Measurements from ENCODE around the gene BHLHE41.

The BHLHE41 gene

DNA sequence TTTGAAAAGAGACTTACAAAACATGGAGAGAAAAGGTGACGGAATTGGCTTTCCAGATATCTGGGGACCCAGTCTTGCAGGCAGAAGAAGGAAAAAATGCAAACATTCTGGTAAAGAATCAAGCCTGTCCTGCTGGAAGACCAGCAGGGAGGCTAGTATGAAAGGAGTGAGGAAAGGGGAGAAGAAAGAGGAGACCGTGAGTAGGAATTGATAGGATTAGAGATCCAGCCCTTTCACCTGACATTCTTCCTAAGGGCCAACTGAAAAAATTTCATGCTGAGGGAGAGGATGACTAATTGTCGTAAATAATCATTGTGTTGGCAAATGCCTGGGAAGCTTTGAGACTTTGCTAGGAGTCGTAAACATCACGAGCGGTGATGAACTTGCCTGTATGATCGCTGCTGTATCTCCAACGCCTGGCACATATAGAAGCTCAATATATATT, 12.1 kb downstream of the BHLHE41 start:
- H4K20me1 ChIP-seq (ENCODE audit: insufficient read depth, low read length) = no peaks in the 10 kb centered on the region
- no peak overlapping the region for H2AFZ ChIP-seq (ENCODE audit: low read depth, low read length)
- H3K27me3 ChIP-seq (ENCODE audit: insufficient read depth, low read length, poor library complexity) = peaks cover 42% of the 10 kb centered on the region
- no peaks in the 10 kb centered on the region for H3K9me3 ChIP-seq (ENCODE audit: insufficient read depth, low read length, severe bottlenecking)
- H3K36me3 ChIP-seq (ENCODE audit: insufficient read depth, low read length) = no peaks in the 10 kb centered on the region
- no peak for TF ChIP-seq EZH2 (IDR thresholded peaks at IDR 0.05; ENCODE audit: borderline replicate concordance, low read depth, low read length, severe bottlenecking)
- no peak for TF ChIP-seq CTCF (IDR thresholded peaks at IDR 0.05; ENCODE audit: borderline replicate concordance, extremely low read depth, low read length, poor library complexity, severe bottlenecking)
- no peak for ATAC-seq (ENCODE audit: insufficient read depth, low read depth)
- DNase-seq = no peak
- H3K4me2 ChIP-seq (ENCODE audit: insufficient read depth, low read length) = no peak overlapping the region
- H3K79me2 ChIP-seq (ENCODE audit: insufficient read depth, low read length) = no peaks in the 10 kb centered on the region
- H3K27ac ChIP-seq (ENCODE audit: low read length) = no peak overlapping the region
- no peak overlapping the region for H3K4me3 ChIP-seq (ENCODE audit: low read depth in 1 of 2, low read length in 2 of 2)
- H3K9ac ChIP-seq (ENCODE audit: low read depth, low read length) = no peak overlapping the region
- H3K4me1 ChIP-seq (ENCODE audit: insufficient read depth, low read length) = peaks cover 21% of the 10 kb centered on the region

- H3K27ac ChIP-seq (ENCODE audit: low read length) = no peak overlapping the region
These were observed 12.6 kb downstream of the BHLHE41 start for GRCh38 chr12:26112232-26112631.

GRCh38 chr12:26109343-26109881, 15.4 kb downstream of the BHLHE41 start:
- no peak overlapping the region for H3K27ac ChIP-seq (ENCODE audit: low read length)
- peaks cover 27% of the 10 kb centered on the region for H3K27me3 ChIP-seq (ENCODE audit: insufficient read depth, low read length, poor library complexity)
- H3K9me3 ChIP-seq (ENCODE audit: insufficient read depth, low read length, severe bottlenecking) = no peaks in the 10 kb centered on the region
- no peak overlapping the region for H3K4me3 ChIP-seq (ENCODE audit: low read depth in 1 of 2, low read length in 2 of 2)
- H3K9ac ChIP-seq (ENCODE audit: low read depth, low read length) = no peak overlapping the region
- H3K4me1 ChIP-seq (ENCODE audit: insufficient read depth, low read length) = peaks cover 16% of the 10 kb centered on the region
- H3K36me3 ChIP-seq (ENCODE audit: insufficient read depth, low read length) = no peaks in the 10 kb centered on the region
- H3K79me2 ChIP-seq (ENCODE audit: insufficient read depth, low read length) = no peaks in the 10 kb centered on the region
- no peaks in the 10 kb centered on the region for H4K20me1 ChIP-seq (ENCODE audit: insufficient read depth, low read length)
- no peak overlapping the region for H3K4me2 ChIP-seq (ENCODE audit: insufficient read depth, low read length)
- DNase-seq (no peak), ATAC-seq (ENCODE audit: insufficient read depth, low read depth) (no peak)
- no peak for TF ChIP-seq CTCF (IDR thresholded peaks at IDR 0.05; ENCODE audit: borderline replicate concordance, extremely low read depth, low read length, poor library complexity, severe bottlenecking)
- H2AFZ ChIP-seq (ENCODE audit: low read depth, low read length) = no peak overlapping the region

More at GRCh38 chr12:26112232-26112631, 12.6 kb downstream of the BHLHE41 start:
- H2AFZ ChIP-seq (ENCODE audit: low read depth, low read length) = no peak overlapping the region
- H3K27me3 ChIP-seq (ENCODE audit: insufficient read depth, low read length, poor library complexity) = peaks cover 38% of the 10 kb centered on the region
- peaks cover 21% of the 10 kb centered on the region for H3K4me1 ChIP-seq (ENCODE audit: insufficient read depth, low read length)
- TF ChIP-seq CTCF (IDR thresholded peaks at IDR 0.05; ENCODE audit: borderline replicate concordance, extremely low read depth, low read length, poor library complexity, severe bottlenecking) (no peak), EZH2 (IDR thresholded peaks at IDR 0.05; ENCODE audit: borderline replicate concordance, low read depth, low read length, severe bottlenecking) (no peak)
- H4K20me1 ChIP-seq (ENCODE audit: insufficient read depth, low read length) = no peaks in the 10 kb centered on the region
- no peak for DNase-seq
- no peak overlapping the region for H3K4me2 ChIP-seq (ENCODE audit: insufficient read depth, low read length)
- H3K36me3 ChIP-seq (ENCODE audit: insufficient read depth, low read length) = no peaks in the 10 kb centered on the region
- no peaks in the 10 kb centered on the region for H3K79me2 ChIP-seq (ENCODE audit: insufficient read depth, low read length)
- no peaks in the 10 kb centered on the region for H3K9me3 ChIP-seq (ENCODE audit: insufficient read depth, low read length, severe bottlenecking)
- H3K9ac ChIP-seq (ENCODE audit: low read depth, low read length) = no peak overlapping the region
- no peak overlapping the region for H3K4me3 ChIP-seq (ENCODE audit: low read depth in 1 of 2, low read length in 2 of 2)
- no peak for ATAC-seq (ENCODE audit: insufficient read depth, low read depth)

- no peak overlapping the region for H3K9ac ChIP-seq (ENCODE audit: low read depth, low read length)
- TF ChIP-seq EZH2 (IDR thresholded peaks at IDR 0.05; ENCODE audit: borderline replicate concordance, low read depth, low read length, severe bottlenecking) = no peak
- no peak for TF ChIP-seq CTCF (IDR thresholded peaks at IDR 0.05; ENCODE audit: borderline replicate concordance, extremely low read depth, low read length, poor library complexity, severe bottlenecking)
- no peaks in the 10 kb centered on the region for H3K9me3 ChIP-seq (ENCODE audit: insufficient read depth, low read length, severe bottlenecking)
- DNase-seq (no peak), ATAC-seq (ENCODE audit: insufficient read depth, low read depth) (no peak)
- H3K36me3 ChIP-seq (ENCODE audit: insufficient read depth, low read length) = no peaks in the 10 kb centered on the region
- H3K79me2 ChIP-seq (ENCODE audit: insufficient read depth, low read length) = no peaks in the 10 kb centered on the region
- H4K20me1 ChIP-seq (ENCODE audit: insufficient read depth, low read length) = no peaks in the 10 kb centered on the region
- no peak overlapping the region for H3K4me2 ChIP-seq (ENCODE audit: insufficient read depth, low read length)
- H3K4me3 ChIP-seq (ENCODE audit: low read depth in 1 of 2, low read length in 2 of 2) = no peak overlapping the region
- peaks cover 11% of the 10 kb centered on the region for H3K4me1 ChIP-seq (ENCODE audit: insufficient read depth, low read length)
- no peak overlapping the region for H2AFZ ChIP-seq (ENCODE audit: low read depth, low read length)
- peaks cover 32% of the 10 kb centered on the region for H3K27me3 ChIP-seq (ENCODE audit: insufficient read depth, low read length, poor library complexity)
- H3K27ac ChIP-seq (ENCODE audit: low read length) = no peak overlapping the region
These were observed 15.9 kb downstream of the BHLHE41 start for GRCh38 chr12:26108915-26109314.
